Measurements from ENCODE around the gene SPINT2. TPM values are rescaled to one million over a fixed set of nuclear protein-coding genes. Genes with fewer than 3 reads are reported as not detected.

SPINT2 gene
- total RNA-seq, 1 experiment from 2014 or later, result 442 TPM

GRCh38 chr19:38218204-38218603 is 46.2 kb upstream of the SPINT2 start:
- no peak overlapping the region for H3K9ac ChIP-seq (ENCODE audit: low read length)
- no peaks in the 10 kb centered on the region for H3F3A ChIP-seq (ENCODE audit: low read length, unreplicated experiment)
- BruUV-seq (replicated peaks), result no TSS peak
- no peak overlapping the region for H3K27ac ChIP-seq (ENCODE audit: low read length)
- no peaks in the 10 kb centered on the region for H3K27me3 ChIP-seq (ENCODE audit: low read length)
- H3K36me3 ChIP-seq (ENCODE audit: low read depth, low read length), result no peaks in the 10 kb centered on the region
- DNase-seq, result no peak
- no peaks in the 10 kb centered on the region for H3K9me3 ChIP-seq (ENCODE audit: low read length)
- POLR2A ChIA-PET (ENCODE audit: unreplicated experiment), result no interaction called here
- no peak overlapping the region for H2AFZ ChIP-seq (ENCODE audit: low read length)
- CTCF ChIA-PET, result no interaction called here
- H3K79me2 ChIP-seq (ENCODE audit: low read length), result no peaks in the 10 kb centered on the region; the same call in 1 of the 2 replicates
- TF ChIP-seq, protein P1, sequence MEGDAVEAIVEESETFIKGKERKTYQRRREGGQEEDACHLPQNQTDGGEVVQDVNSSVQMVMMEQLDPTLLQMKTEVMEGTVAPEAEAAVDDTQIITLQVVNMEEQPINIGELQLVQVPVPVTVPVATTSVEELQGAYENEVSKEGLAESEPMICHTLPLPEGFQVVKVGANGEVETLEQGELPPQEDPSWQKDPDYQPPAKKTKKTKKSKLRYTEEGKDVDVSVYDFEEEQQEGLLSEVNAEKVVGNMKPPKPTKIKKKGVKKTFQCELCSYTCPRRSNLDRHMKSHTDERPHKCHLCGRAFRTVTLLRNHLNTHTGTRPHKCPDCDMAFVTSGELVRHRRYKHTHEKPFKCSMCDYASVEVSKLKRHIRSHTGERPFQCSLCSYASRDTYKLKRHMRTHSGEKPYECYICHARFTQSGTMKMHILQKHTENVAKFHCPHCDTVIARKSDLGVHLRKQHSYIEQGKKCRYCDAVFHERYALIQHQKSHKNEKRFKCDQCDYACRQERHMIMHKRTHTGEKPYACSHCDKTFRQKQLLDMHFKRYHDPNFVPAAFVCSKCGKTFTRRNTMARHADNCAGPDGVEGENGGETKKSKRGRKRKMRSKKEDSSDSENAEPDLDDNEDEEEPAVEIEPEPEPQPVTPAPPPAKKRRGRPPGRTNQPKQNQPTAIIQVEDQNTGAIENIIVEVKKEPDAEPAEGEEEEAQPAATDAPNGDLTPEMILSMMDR (conservative IDR thresholded peaks at IDR 0.05; ENCODE audit: low read depth, low read length), result no peak
- TF ChIP-seq EZH2 (IDR thresholded peaks at IDR 0.05; ENCODE audit: low read length, unreplicated experiment) (no peak), EZH2phosphoT487 (IDR thresholded peaks at IDR 0.05; ENCODE audit: borderline replicate concordance, low read length) (no peak)
- no peak for ATAC-seq
- H3K4me2 ChIP-seq (ENCODE audit: low read length), result no peak overlapping the region
- H3K9me2 ChIP-seq (replicated peaks; ENCODE audit: low read length), result no peaks in the 10 kb centered on the region
- no peaks in the 10 kb centered on the region for H3K4me1 ChIP-seq (ENCODE audit: insufficient read depth, low read length)
- intact Hi-C loops (cut with micrococcal nuclease), result no loop called here
- H4K20me1 ChIP-seq (ENCODE audit: low read length), result no peaks in the 10 kb centered on the region
- no peak overlapping the region for H3K4me3 ChIP-seq (ENCODE audit: low read length)

- Histone ChIP-seq H3K27ac (ENCODE audit: low read length) (no peak overlapping the region), H3K9ac (ENCODE audit: low read length) (no peak overlapping the region), H3K4me3 (ENCODE audit: low read length) (no peak overlapping the region), H3F3A (ENCODE audit: low read length, unreplicated experiment) (no peaks in the 10 kb centered on the region), H4K20me1 (ENCODE audit: low read length) (no peaks in the 10 kb centered on the region), H3K4me1 (ENCODE audit: insufficient read depth, low read length) (no peaks in the 10 kb centered on the region), H2AFZ (ENCODE audit: low read length) (no peak overlapping the region), H3K79me2 (ENCODE audit: low read length) (no peaks in the 10 kb centered on the region; the same call in 1 of the 2 replicates), H3K4me2 (ENCODE audit: low read length) (no peak overlapping the region), H3K36me3 (ENCODE audit: low read depth, low read length) (no peaks in the 10 kb centered on the region), H3K9me3 (ENCODE audit: low read length) (no peaks in the 10 kb centered on the region), H3K9me2 (replicated peaks; ENCODE audit: low read length) (no peaks in the 10 kb centered on the region), H3K27me3 (ENCODE audit: low read length) (no peaks in the 10 kb centered on the region)
- intact Hi-C loops (cut with micrococcal nuclease), result no loop called here
- BruUV-seq (replicated peaks), result no TSS peak
- no peak for ATAC-seq
- TF ChIP-seq EZH2 (IDR thresholded peaks at IDR 0.05; ENCODE audit: low read length, unreplicated experiment) (no peak), EZH2phosphoT487 (IDR thresholded peaks at IDR 0.05; ENCODE audit: borderline replicate concordance, low read length) (no peak)
- TF ChIP-seq, protein P1 (conservative IDR thresholded peaks at IDR 0.05; ENCODE audit: low read depth, low read length), result no peak
- POLR2A ChIA-PET (ENCODE audit: unreplicated experiment), result no interaction called here
- DNase-seq, result no peak
- CTCF ChIA-PET, result no interaction called here
Measured at GRCh38 chr19:38219221-38219620, 45.2 kb upstream of the SPINT2 start.

GRCh38 chr19:38221421-38221820 is 43.0 kb upstream of the SPINT2 start:
- Histone ChIP-seq H3K4me3 (ENCODE audit: low read length) (no peak overlapping the region), H3K4me1 (ENCODE audit: insufficient read depth, low read length) (no peaks in the 10 kb centered on the region), H2AFZ (ENCODE audit: low read length) (no peak overlapping the region), H3K36me3 (ENCODE audit: low read depth, low read length) (no peaks in the 10 kb centered on the region), H3K9me2 (replicated peaks; ENCODE audit: low read length) (no peaks in the 10 kb centered on the region), H3K27me3 (ENCODE audit: low read length) (no peaks in the 10 kb centered on the region), H3K9ac (ENCODE audit: low read length) (no peak overlapping the region), H3F3A (ENCODE audit: low read length, unreplicated experiment) (no peaks in the 10 kb centered on the region), H3K9me3 (ENCODE audit: low read length) (no peaks in the 10 kb centered on the region), H3K27ac (ENCODE audit: low read length) (no peak overlapping the region), H4K20me1 (ENCODE audit: low read length) (no peaks in the 10 kb centered on the region), H3K4me2 (ENCODE audit: low read length) (no peak overlapping the region), H3K79me2 (ENCODE audit: low read length) (no peaks in the 10 kb centered on the region; the same call in 1 of the 2 replicates)
- intact Hi-C loops (cut with micrococcal nuclease), result no loop called here
- POLR2A ChIA-PET (ENCODE audit: unreplicated experiment), result no interaction called here
- DNase-seq (no peak), ATAC-seq (no peak)
- TF ChIP-seq EZH2phosphoT487 (IDR thresholded peaks at IDR 0.05; ENCODE audit: borderline replicate concordance, low read length) (no peak), EZH2 (IDR thresholded peaks at IDR 0.05; ENCODE audit: low read length, unreplicated experiment) (no peak)
- TF ChIP-seq, protein P1 (conservative IDR thresholded peaks at IDR 0.05; ENCODE audit: low read depth, low read length), result no peak
- CTCF ChIA-PET, result no interaction called here
- BruUV-seq (replicated peaks), result no TSS peak
